CD4-positive, alpha-beta T cell (primary cell): ENCODE data around the gene ADCY2. TPM values are rescaled to one million over a fixed set of nuclear protein-coding genes. Genes with fewer than 3 reads are reported as not detected.

Experiments used
- ATAC-seq: fragments of 200-7000 bp; cut with Tn5 transposase; one replicate; pipeline ENCODE4 v1.10.0; 2022; ENCODE audit warnings: mild to moderate bottlenecking; ENCODE audit not compliant: poor library complexity
- CTCF ChIA-PET: fragments of 350-600 bp; sonication (Branson Sonifier 250); formaldehyde crosslinking; loops from one replicate; lab custom pipeline; 2021; ENCODE audit warnings: antibody characterized with exemption, inconsistent platforms; lab: Charles Lee
- POLR2A ChIA-PET: fragments of 350-600 bp; sonication (Branson Sonifier 250); formaldehyde crosslinking; loops from one replicate; lab custom pipeline; 2021; ENCODE audit warnings: antibody characterized with exemption, inconsistent platforms; lab: Charles Lee
- DNase-seq, 14 experiments: peaks; one replicate each; pipeline ENCODE4 v3.0.0-alpha.2; 2013 to 2020; ENCODE audit warnings: mixed read lengths in 2 of 14
- H3K27ac ChIP-seq, 2 donors: one replicate each; pipeline versions ENCODE4 v1.5.1 to v1.7.0; 2013; ENCODE audit warnings: low read length in 2 of 2, low read depth in 1 of 2, mild to moderate bottlenecking in 1 of 2
- H3K27me3 ChIP-seq, 2 experiments: 1 replicate in 1 of 2; 2 replicates in 1 of 2; pipeline versions ENCODE4 v1.6.1 to v1.7.0; 2013; ENCODE audit warnings: low read length in 2 of 2, control low read depth in 1 of 2, mild to moderate bottlenecking in 1 of 2, moderate library complexity in 1 of 2; ENCODE audit not compliant: insufficient read depth in 2 of 2, control insufficient read depth in 1 of 2
- H3K36me3 ChIP-seq: one replicate; pipeline ENCODE4 v1.6.1; 2013; ENCODE audit warnings: low read length, control low read depth; ENCODE audit not compliant: insufficient read depth
- H3K4me1 ChIP-seq: one replicate; pipeline ENCODE4 v1.6.1; 2013; ENCODE audit warnings: low read length, control low read depth; ENCODE audit not compliant: insufficient read depth
- H3K4me3 ChIP-seq: one replicate; pipeline ENCODE4 v1.5.1; 2013; ENCODE audit warnings: mild to moderate bottlenecking, low read length, moderate library complexity
- H3K9me3 ChIP-seq, 2 experiments: 1 replicate in 1 of 2; 2 replicates in 1 of 2; pipeline versions ENCODE4 v1.6.1 to v1.7.0; 2013; ENCODE audit warnings: low read length in 2 of 2, mild to moderate bottlenecking in 2 of 2, control low read depth in 1 of 2, moderate library complexity in 1 of 2; ENCODE audit not compliant: control insufficient read depth in 1 of 2, insufficient read depth in 1 of 2
- H3K27ac Mint-ChIP-seq: one replicate; pipeline ENCODE4 v1.8.0; 2020; ENCODE audit warnings: mixed read lengths
- H3K27me3 Mint-ChIP-seq: one replicate; pipeline ENCODE4 v1.8.0; 2021; ENCODE audit warnings: mixed read lengths
- H3K36me3 Mint-ChIP-seq: one replicate; pipeline ENCODE4 v1.8.0; 2021; ENCODE audit warnings: low read depth, mixed read lengths
- H3K4me1 Mint-ChIP-seq: one replicate; pipeline ENCODE4 v1.8.0; 2021; ENCODE audit warnings: low read depth, mixed read lengths
- H3K4me3 Mint-ChIP-seq: one replicate; pipeline ENCODE4 v1.8.0; 2020; ENCODE audit warnings: mild to moderate bottlenecking, mixed read lengths
- H3K9me3 Mint-ChIP-seq: one replicate; pipeline ENCODE4 v1.8.0; 2020; ENCODE audit warnings: mixed read lengths
- CTCF ChIP-seq: fragments of 200-600 bp; IDR thresholded peaks from one replicate; pipeline ENCODE4 v1.8.0; 2022; ENCODE audit warnings: antibody characterized with exemption, mild to moderate bottlenecking
- intact Hi-C, 2 experiments: fragments of 100-400 bp; cut with DNase I in 1 of 2; cut with micrococcal nuclease in 1 of 2; formaldehyde crosslinking; loops; one replicate each; pipeline versions ENCODE4 v1.15.1 to v1.9.0; 2023 to 2025; cut with DNase I, micrococcal nuclease
- total RNA-seq, 174 experiments: library from RNA in 2 of 174; stranded (reverse) in 2 of 174; gene quantifications; one replicate each; pipeline ENCODE4 v1.2.3 and lab custom pipeline; 2021 to 2026

The ADCY2 gene
- total RNA-seq, 2 experiments from 2014 or later = not detected

- DNase-seq = no peak
- no peak for ATAC-seq
- no peak overlapping the region for H3K4me3 Mint-ChIP-seq
- intact Hi-C loops = no loop called here
- H3K9me3 Mint-ChIP-seq = no peaks in the 10 kb centered on the region
- no peaks in the 10 kb centered on the region for H3K36me3 Mint-ChIP-seq
- no peak overlapping the region for H3K4me3 ChIP-seq
- H3K27me3 Mint-ChIP-seq = peaks cover 52% of the 10 kb centered on the region
- H3K27ac ChIP-seq = no peak overlapping the region
- CTCF ChIA-PET = no interaction called here
- peaks cover 0 to 6% of the 10 kb centered on the region in 2 experiments for H3K9me3 ChIP-seq
- no peak overlapping the region for H3K27ac Mint-ChIP-seq
- H3K4me1 ChIP-seq = peaks cover 12% of the 10 kb centered on the region
- TF ChIP-seq CTCF = no peak
- H3K4me1 Mint-ChIP-seq = no peaks in the 10 kb centered on the region
- H3K36me3 ChIP-seq = no peaks in the 10 kb centered on the region
- H3K27me3 ChIP-seq = peaks cover 16 to 19% of the 10 kb centered on the region in 2 experiments
- POLR2A ChIA-PET = no interaction called here
Measured at GRCh38 chr5:7845557-7845956, 449.6 kb downstream of the ADCY2 start.

- no peak for ATAC-seq
- Mint-ChIP-seq H3K4me3 (no peak overlapping the region), H3K9me3 (no peaks in the 10 kb centered on the region), H3K36me3 (no peaks in the 10 kb centered on the region), H3K27ac (no peak overlapping the region), H3K27me3 (peaks cover 45% of the 10 kb centered on the region), H3K4me1 (peaks cover 4% of the 10 kb centered on the region)
- Histone ChIP-seq H3K27me3 (peaks cover 16 to 19% of the 10 kb centered on the region in 2 experiments), H3K4me3 (no peak overlapping the region), H3K4me1 (peaks cover 16% of the 10 kb centered on the region), H3K36me3 (no peaks in the 10 kb centered on the region), H3K27ac (no peak overlapping the region), H3K9me3 (peaks cover 0 to 9% of the 10 kb centered on the region in 2 experiments)
- intact Hi-C loops = no loop called here
- ChIA-PET CTCF (interaction anchor here (1.2 kb wide), 1 partner anchor 41 kb away, joined by 3 read pairs; no protein-coding TSS in a partner anchor), POLR2A (no interaction called here)
- DNase-seq = no peak
- TF ChIP-seq CTCF = no peak
Measured at GRCh38 chr5:7846327-7846726, 450.4 kb downstream of the ADCY2 start.

DNA sequence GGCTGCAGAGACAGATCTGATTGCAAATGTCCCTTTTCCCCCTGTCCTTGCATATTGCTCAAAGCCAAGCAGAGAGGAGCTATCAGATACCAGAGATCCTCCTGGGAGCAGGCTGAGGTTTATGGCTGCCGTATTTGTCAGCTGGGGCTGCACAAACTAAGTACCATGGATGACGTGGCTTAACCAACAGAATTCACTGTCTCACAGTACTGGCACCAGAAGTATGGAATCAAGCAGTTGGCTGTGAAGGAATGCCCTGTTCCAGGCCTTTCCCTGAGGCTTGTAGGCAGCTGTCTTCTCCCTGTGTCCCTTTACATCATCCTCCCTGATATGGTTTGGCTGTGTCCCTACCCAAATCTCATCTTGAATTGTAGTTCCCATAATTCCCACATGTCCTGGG is 452.4 kb downstream of the ADCY2 start:
- intact Hi-C loops = no loop called here
- no peak for DNase-seq
- H3K36me3 ChIP-seq = no peaks in the 10 kb centered on the region
- no peak overlapping the region for H3K4me3 ChIP-seq
- H3K4me1 Mint-ChIP-seq = peaks cover 22% of the 10 kb centered on the region
- CTCF ChIA-PET = no interaction called here
- no peak for TF ChIP-seq CTCF
- peaks cover 29% of the 10 kb centered on the region for H3K4me1 ChIP-seq
- H3K27ac Mint-ChIP-seq = no peak overlapping the region
- peaks cover 16 to 19% of the 10 kb centered on the region in 2 experiments for H3K27me3 ChIP-seq
- no peak overlapping the region for H3K4me3 Mint-ChIP-seq
- H3K9me3 Mint-ChIP-seq = no peaks in the 10 kb centered on the region
- ATAC-seq = no peak
- H3K36me3 Mint-ChIP-seq = no peaks in the 10 kb centered on the region
- H3K27me3 Mint-ChIP-seq = peaks cover 40% of the 10 kb centered on the region
- POLR2A ChIA-PET = no interaction called here
- H3K9me3 ChIP-seq = peaks cover 0 to 9% of the 10 kb centered on the region in 2 experiments
- H3K27ac ChIP-seq = no peak overlapping the region
